ENCODE results near the gene PSMG3. TPM values are rescaled to one million over a fixed set of nuclear protein-coding genes. Genes with fewer than 3 reads are reported as not detected.

Gene PSMG3
- total RNA-seq, 1 experiment from 2014 or later: 33.3 TPM

DNA sequence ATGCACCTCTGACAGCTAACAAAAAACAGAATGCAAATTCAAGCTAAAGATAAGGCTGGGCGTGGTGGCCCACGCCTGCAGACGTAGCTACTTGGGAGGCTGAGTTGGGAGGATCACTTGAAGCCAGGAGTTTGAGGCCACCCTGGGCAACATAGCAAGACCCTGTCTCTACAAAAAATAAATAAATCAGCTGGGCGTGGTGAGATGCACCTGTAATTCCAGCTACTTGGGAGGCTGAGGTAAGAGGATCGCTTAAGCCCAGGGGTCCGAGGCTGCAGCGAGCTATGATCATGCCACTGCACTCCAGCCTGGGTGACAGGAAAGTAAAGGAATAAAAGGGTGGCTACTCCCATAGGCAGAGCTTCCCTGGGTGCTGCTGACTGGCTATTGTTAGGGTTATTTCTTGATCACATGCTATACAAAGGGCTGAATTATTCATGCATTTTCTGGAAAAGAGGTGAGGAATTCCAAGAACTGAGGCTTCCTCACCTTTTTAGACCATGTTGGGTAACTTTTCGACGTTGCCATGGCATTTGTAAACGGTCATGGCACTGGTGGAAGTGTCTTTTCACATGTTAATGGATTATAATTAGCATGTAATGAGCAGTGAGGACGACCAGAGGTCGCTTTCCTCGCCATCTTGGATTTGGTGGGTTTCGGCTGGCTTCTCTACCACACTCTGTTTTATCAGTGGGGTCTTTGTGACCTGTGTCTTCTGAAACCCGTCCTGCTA is 6.9 kb upstream of the PSMG3 start (continued):
- TF ChIP-seq, protein P1, sequence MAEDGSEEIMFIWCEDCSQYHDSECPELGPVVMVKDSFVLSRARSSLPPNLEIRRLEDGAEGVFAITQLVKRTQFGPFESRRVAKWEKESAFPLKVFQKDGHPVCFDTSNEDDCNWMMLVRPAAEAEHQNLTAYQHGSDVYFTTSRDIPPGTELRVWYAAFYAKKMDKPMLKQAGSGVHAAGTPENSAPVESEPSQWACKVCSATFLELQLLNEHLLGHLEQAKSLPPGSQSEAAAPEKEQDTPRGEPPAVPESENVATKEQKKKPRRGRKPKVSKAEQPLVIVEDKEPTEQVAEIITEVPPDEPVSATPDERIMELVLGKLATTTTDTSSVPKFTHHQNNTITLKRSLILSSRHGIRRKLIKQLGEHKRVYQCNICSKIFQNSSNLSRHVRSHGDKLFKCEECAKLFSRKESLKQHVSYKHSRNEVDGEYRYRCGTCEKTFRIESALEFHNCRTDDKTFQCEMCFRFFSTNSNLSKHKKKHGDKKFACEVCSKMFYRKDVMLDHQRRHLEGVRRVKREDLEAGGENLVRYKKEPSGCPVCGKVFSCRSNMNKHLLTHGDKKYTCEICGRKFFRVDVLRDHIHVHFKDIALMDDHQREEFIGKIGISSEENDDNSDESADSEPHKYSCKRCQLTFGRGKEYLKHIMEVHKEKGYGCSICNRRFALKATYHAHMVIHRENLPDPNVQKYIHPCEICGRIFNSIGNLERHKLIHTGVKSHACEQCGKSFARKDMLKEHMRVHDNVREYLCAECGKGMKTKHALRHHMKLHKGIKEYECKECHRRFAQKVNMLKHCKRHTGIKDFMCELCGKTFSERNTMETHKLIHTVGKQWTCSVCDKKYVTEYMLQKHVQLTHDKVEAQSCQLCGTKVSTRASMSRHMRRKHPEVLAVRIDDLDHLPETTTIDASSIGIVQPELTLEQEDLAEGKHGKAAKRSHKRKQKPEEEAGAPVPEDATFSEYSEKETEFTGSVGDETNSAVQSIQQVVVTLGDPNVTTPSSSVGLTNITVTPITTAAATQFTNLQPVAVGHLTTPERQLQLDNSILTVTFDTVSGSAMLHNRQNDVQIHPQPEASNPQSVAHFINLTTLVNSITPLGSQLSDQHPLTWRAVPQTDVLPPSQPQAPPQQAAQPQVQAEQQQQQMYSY (CRISPR knock-in tag; IDR thresholded peaks at IDR 0.05): no peak
- TF ChIP-seq, protein P2, sequence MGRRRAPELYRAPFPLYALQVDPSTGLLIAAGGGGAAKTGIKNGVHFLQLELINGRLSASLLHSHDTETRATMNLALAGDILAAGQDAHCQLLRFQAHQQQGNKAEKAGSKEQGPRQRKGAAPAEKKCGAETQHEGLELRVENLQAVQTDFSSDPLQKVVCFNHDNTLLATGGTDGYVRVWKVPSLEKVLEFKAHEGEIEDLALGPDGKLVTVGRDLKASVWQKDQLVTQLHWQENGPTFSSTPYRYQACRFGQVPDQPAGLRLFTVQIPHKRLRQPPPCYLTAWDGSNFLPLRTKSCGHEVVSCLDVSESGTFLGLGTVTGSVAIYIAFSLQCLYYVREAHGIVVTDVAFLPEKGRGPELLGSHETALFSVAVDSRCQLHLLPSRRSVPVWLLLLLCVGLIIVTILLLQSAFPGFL (CRISPR knock-in tag; IDR thresholded peaks at IDR 0.05; ENCODE audit: borderline replicate concordance): no peak
- TF ChIP-seq, protein P3, sequence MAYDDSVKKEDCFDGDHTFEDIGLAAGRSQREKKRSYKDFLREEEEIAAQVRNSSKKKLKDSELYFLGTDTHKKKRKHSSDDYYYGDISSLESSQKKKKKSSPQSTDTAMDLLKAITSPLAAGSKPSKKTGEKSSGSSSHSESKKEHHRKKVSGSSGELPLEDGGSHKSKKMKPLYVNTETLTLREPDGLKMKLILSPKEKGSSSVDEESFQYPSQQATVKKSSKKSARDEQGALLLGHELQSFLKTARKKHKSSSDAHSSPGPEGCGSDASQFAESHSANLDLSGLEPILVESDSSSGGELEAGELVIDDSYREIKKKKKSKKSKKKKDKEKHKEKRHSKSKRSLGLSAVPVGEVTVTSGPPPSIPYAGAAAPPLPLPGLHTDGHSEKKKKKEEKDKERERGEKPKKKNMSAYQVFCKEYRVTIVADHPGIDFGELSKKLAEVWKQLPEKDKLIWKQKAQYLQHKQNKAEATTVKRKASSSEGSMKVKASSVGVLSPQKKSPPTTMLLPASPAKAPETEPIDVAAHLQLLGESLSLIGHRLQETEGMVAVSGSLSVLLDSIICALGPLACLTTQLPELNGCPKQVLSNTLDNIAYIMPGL (CRISPR knock-in tag; IDR thresholded peaks at IDR 0.05): no peak
- TF ChIP-seq, protein P4, sequence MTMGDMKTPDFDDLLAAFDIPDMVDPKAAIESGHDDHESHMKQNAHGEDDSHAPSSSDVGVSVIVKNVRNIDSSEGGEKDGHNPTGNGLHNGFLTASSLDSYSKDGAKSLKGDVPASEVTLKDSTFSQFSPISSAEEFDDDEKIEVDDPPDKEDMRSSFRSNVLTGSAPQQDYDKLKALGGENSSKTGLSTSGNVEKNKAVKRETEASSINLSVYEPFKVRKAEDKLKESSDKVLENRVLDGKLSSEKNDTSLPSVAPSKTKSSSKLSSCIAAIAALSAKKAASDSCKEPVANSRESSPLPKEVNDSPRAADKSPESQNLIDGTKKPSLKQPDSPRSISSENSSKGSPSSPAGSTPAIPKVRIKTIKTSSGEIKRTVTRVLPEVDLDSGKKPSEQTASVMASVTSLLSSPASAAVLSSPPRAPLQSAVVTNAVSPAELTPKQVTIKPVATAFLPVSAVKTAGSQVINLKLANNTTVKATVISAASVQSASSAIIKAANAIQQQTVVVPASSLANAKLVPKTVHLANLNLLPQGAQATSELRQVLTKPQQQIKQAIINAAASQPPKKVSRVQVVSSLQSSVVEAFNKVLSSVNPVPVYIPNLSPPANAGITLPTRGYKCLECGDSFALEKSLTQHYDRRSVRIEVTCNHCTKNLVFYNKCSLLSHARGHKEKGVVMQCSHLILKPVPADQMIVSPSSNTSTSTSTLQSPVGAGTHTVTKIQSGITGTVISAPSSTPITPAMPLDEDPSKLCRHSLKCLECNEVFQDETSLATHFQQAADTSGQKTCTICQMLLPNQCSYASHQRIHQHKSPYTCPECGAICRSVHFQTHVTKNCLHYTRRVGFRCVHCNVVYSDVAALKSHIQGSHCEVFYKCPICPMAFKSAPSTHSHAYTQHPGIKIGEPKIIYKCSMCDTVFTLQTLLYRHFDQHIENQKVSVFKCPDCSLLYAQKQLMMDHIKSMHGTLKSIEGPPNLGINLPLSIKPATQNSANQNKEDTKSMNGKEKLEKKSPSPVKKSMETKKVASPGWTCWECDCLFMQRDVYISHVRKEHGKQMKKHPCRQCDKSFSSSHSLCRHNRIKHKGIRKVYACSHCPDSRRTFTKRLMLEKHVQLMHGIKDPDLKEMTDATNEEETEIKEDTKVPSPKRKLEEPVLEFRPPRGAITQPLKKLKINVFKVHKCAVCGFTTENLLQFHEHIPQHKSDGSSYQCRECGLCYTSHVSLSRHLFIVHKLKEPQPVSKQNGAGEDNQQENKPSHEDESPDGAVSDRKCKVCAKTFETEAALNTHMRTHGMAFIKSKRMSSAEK (CRISPR knock-in tag; IDR thresholded peaks at IDR 0.05; ENCODE audit: borderline replicate concordance): no peak
- TF ChIP-seq NR1H2 (CRISPR knock-in tag; IDR thresholded peaks at IDR 0.05): no peak
- no peak for TF ChIP-seq NFATC4 (CRISPR knock-in tag; IDR thresholded peaks at IDR 0.05)
- no peak for TF ChIP-seq RORB (CRISPR knock-in tag; IDR thresholded peaks at IDR 0.05)
- TF ChIP-seq NFYB (CRISPR knock-in tag; conservative IDR thresholded peaks at IDR 0.05; ENCODE audit: low read depth): no peak
- no peak for TF ChIP-seq ZNF263 (CRISPR knock-in tag; IDR thresholded peaks at IDR 0.05; ENCODE audit: low read depth)
- TF ChIP-seq CBFB (CRISPR knock-in tag; IDR thresholded peaks at IDR 0.05; ENCODE audit: low read depth): no peak
- no peak for TF ChIP-seq SOX15 (CRISPR knock-in tag; IDR thresholded peaks at IDR 0.05)
- TF ChIP-seq, protein P5, sequence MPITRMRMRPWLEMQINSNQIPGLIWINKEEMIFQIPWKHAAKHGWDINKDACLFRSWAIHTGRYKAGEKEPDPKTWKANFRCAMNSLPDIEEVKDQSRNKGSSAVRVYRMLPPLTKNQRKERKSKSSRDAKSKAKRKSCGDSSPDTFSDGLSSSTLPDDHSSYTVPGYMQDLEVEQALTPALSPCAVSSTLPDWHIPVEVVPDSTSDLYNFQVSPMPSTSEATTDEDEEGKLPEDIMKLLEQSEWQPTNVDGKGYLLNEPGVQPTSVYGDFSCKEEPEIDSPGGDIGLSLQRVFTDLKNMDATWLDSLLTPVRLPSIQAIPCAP (CRISPR knock-in tag; IDR thresholded peaks at IDR 0.05): 0 out of 2 replicates have a peak, but pooled peaks have one; percentile 34
- TF ChIP-seq ESRRA (CRISPR knock-in tag; IDR thresholded peaks at IDR 0.05; ENCODE audit: borderline replicate concordance): no peak
- peak; percentile 70; the same call in 1 of the 2 replicates for TF ChIP-seq ZNF423 (CRISPR knock-in tag; IDR thresholded peaks at IDR 0.05)
- TF ChIP-seq MYBL2 (CRISPR knock-in tag; IDR thresholded peaks at IDR 0.05): no peak
- TF ChIP-seq ZNF317 (CRISPR knock-in tag; IDR thresholded peaks at IDR 0.05; ENCODE audit: borderline replicate concordance, low read depth): no peak
- TF ChIP-seq, protein P6, sequence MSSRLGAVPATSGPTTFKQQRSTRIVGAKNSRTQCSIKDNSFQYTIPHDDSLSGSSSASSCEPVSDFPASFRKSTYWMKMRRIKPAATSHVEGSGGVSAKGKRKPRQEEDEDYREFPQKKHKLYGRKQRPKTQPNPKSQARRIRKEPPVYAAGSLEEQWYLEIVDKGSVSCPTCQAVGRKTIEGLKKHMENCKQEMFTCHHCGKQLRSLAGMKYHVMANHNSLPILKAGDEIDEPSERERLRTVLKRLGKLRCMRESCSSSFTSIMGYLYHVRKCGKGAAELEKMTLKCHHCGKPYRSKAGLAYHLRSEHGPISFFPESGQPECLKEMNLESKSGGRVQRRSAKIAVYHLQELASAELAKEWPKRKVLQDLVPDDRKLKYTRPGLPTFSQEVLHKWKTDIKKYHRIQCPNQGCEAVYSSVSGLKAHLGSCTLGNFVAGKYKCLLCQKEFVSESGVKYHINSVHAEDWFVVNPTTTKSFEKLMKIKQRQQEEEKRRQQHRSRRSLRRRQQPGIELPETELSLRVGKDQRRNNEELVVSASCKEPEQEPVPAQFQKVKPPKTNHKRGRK (CRISPR knock-in tag; IDR thresholded peaks at IDR 0.05; ENCODE audit: borderline replicate concordance): no peak
- TF ChIP-seq, protein P7, sequence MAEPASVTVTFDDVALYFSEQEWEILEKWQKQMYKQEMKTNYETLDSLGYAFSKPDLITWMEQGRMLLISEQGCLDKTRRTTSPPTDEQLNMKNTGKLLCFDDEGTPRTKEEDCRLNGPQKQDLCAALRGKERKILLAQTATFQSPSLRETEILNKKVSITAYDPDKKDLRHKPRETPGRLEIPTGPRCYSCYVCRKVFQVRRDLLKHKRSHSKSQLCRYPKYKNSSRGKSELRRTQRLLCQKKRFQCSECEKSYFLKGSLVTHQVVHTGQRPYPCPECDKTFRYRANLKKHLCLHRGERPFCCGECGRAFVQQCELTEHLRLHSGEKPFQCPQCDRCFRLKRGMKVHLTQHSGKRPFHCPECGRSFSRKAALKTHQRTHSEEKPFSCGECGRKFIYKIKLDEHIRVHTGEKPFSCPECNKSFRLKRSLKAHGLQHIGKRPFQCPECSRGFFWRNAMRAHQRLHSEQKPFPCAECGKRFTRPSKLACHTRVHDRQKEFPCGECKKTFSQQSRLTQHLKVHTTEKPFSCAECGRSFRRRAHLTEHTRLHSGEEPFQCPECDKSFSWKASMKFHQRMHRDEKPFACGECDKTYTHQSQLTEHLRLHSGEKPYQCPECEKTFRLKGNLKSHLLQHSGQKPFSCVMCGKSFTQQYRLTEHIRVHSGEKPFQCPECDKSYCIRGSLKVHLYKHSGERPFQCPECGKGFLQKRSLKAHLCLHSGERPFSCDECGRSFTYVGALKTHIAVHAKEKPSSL (CRISPR knock-in tag; conservative IDR thresholded peaks at IDR 0.05): no peak
- TF ChIP-seq GABPB1 (CRISPR knock-in tag; IDR thresholded peaks at IDR 0.05): no peak
- TF ChIP-seq HMGA2 (CRISPR knock-in tag; IDR thresholded peaks at IDR 0.05): no peak
- no peak for TF ChIP-seq SMAD4 (CRISPR knock-in tag; IDR thresholded peaks at IDR 0.05)
- no peak for TF ChIP-seq JUN (CRISPR knock-in tag; IDR thresholded peaks at IDR 0.05)
- no peak for TF ChIP-seq CREM (CRISPR knock-in tag; IDR thresholded peaks at IDR 0.05)
